HG03571 (cell line): ENCODE data around the gene C3.
"Not testable (repeated sequence)": the region's sequence is repeated elsewhere in the genome, so short reads cannot be mapped to it uniquely, and the experiment has no call there.

Experiments
- ATAC-seq: cut with Tn5 transposase; IDR thresholded peaks from one replicate; pipeline ENCODE4 v1.9.1; 2021; ENCODE audit not compliant: unreplicated experiment

Gene C3

GRCh38 chr19:6667114-6667627 lies 53.3 kb downstream of the C3 start:
- no peak for ATAC-seq

GRCh38 chr19:6664916-6665315 lies 55.5 kb downstream of the C3 start:
- ATAC-seq = no peak

- ATAC-seq = no peak
Observed at GRCh38 chr19:6663236-6664201, 56.9 kb downstream of the C3 start.

- no peak for ATAC-seq
Observed at GRCh38 chr19:6662702-6663101, 57.7 kb downstream of the C3 start.

- peak; percentile 51 for ATAC-seq
Observed at GRCh38 chr19:6661509-6662244, 58.8 kb downstream of the C3 start.

- ATAC-seq = no peak
Observed at GRCh38 chr19:6660930-6661329, 59.5 kb downstream of the C3 start.

- ATAC-seq = not testable (repeated sequence)
Observed at GRCh38 chr19:6656390-6656789, 64.1 kb downstream of the C3 start.

GRCh38 chr19:6654347-6655310 lies 65.8 kb downstream of the C3 start:
- no peak for ATAC-seq

- ATAC-seq = no peak
Observed at GRCh38 chr19:6652805-6653094, 67.7 kb downstream of the C3 start.

GRCh38 chr19:6651965-6652804 lies 68.3 kb downstream of the C3 start:
- ATAC-seq = no peak

GRCh38 chr19:6649185-6649584 lies 71.3 kb downstream of the C3 start:
- no peak for ATAC-seq

GRCh38 chr19:6648141-6648715 lies 72.2 kb downstream of the C3 start:
- no peak for ATAC-seq

GRCh38 chr19:6644796-6645195 lies 75.7 kb downstream of the C3 start:
- ATAC-seq = no peak

- not testable (repeated sequence) for ATAC-seq
Observed at GRCh38 chr19:6640333-6640732, 80.1 kb downstream of the C3 start.

- no peak for ATAC-seq
Observed at GRCh38 chr19:6639439-6639838, 81.0 kb downstream of the C3 start.

- ATAC-seq = not testable (repeated sequence)
Observed at GRCh38 chr19:6633456-6633813, 87.0 kb downstream of the C3 start.

- ATAC-seq = not testable (repeated sequence)
Observed at GRCh38 chr19:6632747-6633455, 87.5 kb downstream of the C3 start.

GRCh38 chr19:6632002-6632621 lies 88.3 kb downstream of the C3 start:
- no peak for ATAC-seq
